ENCODE measurements around the gene PDE8A.
"Not testable (repeated sequence)": the region's sequence is repeated elsewhere in the genome, so short reads cannot be mapped to it uniquely, and the experiment has no call there.

PDE8A gene

GRCh38 chr15:84961707-84962106, 19.9 kb upstream of the PDE8A start:
- no peak for DNase-seq

DNA sequence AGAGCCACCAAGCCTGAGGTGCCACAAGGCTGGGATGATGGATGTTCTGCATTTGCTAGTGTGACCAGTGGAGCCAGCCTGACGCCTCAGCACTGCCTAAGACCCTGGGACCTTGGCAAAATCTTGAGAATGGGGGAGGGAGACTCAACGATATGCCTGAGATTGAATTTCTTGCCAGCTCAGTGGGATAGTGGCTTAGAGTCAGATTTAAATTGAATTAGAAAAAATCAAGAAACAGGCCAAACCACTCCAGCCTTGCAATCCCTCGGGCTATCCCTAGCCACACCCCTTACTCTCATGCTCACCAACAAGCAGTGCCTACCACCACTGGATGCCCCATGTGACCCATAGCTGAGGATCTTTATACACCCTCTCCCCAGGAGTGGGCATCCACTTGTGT, 18.7 kb upstream of the PDE8A start:
- no peak for DNase-seq

- no peak for DNase-seq
Observed at GRCh38 chr15:84967380-84967779, 14.3 kb upstream of the PDE8A start.

DNA sequence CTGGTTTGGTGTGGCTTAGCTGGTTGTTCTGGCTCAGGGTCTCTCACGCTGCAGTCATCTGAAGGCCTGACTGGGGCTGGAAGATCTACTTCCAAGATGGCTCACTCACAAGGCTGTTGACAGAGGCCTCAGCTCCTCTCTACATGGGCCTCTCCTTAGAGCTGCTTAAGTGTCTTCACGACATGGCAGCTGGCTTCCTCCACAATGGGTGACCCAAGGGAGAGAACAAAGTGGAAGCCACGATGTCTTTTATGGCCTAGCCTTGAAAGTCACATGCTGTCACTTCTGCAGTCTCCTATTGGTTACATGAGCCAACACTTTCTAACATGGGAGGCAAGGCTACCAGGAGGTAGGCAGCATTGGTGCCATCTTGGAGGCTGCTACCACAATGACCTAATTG, 13.4 kb upstream of the PDE8A start:
- DNase-seq = no peak

DNA sequence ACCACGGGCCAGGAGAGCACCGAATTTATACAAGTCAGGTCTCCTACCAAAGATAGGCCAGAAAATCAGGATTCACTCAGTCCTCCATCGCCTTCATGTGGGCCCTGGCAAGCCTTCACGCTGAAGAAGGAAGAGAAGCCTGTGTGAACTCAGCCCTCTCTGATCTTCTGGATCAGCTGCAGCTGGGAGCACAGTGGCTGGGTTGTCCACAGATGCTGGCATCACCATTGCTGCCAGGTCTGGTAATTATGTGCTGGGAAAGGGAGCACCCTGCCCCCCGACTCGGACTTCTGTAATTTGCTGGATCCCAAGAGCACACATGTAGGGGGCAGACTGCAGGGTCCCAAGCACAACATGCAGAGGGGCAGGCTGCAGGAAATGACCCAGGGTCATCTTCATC, 12.4 kb upstream of the PDE8A start:
- no peak for DNase-seq

GRCh38 chr15:84970843-84971242, 10.8 kb upstream of the PDE8A start:
- DNase-seq = no peak

DNA sequence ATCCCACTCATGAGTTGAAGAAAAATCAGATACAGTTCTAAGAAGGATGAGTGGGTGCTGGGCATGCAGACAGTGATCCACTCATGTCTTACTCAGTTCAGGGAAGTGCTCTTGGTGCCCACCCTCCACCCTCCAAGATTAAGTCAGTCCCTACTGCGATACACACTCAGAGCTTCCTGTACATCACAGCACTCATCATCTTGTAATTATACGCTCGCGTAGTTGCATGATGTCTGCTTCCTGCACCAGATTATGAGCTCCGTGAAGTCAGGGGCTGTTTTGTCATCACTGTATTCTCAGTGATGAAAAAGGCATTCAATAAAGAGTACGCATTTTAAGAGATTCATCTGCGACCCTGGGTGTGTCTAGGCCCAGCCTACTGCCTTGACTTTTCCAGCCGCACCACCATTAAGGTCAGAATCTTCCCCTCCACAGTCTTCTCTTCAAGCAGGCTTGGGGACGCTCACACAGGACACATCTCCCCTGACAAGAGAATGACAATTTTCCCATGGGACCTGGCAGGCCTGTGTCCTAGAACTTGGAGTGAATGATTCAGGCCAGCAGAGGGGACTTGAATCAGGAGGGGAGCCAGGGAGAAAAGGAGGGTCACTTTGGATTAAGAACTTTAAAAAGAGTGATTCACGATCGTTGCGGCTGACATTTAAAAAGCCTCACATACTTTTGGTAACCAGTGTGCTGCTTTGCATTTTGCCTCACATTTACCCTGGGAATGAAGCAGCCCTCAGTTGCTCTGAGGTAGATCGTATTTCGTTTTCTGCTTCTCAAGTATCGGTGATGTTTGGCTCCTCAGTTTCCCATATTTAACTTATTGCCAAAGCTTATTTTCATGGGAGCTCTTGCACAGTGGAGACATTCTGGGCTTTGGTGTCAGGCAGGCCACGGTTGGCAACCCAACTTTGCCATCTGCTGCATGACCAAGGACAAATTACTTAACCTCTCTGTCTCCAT, 7.9 kb upstream of the PDE8A start:
- no peak for DNase-seq

DNA sequence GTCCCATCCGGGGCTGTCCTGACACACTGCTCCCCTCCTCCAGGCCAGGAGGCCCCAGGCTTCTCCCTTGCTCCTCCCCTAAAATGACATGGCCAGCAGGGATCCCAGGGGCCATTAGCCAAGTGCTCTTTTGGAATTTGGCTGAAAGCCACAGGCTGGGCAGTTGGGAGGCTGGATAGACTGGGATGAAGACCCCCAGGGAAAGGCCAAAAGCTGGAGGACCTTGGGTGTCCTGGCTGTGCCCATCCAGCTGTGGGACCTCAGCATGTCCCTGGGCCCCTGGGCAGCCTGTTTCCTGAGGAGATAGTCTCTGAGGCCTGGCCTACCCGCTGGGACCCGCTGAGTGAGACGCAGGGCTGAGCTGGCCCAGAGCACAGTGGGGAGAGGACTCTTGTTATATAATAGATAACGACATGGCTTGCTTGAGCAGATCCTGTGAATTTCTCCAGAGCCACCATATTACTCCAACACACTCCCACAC, 5.7 kb upstream of the PDE8A start:
- DNase-seq = no peak

- DNase-seq = no peak
Observed at GRCh38 chr15:84976746-84977345, 4.8 kb upstream of the PDE8A start.

GRCh38 chr15:84979651-84980050, 2.0 kb upstream of the PDE8A start:
- DNase-seq = no peak

- peak; percentile 82 to 87 for DNase-seq
Observed at GRCh38 chr15:84980196-84981053, 1.2 kb upstream of the PDE8A start.

DNA sequence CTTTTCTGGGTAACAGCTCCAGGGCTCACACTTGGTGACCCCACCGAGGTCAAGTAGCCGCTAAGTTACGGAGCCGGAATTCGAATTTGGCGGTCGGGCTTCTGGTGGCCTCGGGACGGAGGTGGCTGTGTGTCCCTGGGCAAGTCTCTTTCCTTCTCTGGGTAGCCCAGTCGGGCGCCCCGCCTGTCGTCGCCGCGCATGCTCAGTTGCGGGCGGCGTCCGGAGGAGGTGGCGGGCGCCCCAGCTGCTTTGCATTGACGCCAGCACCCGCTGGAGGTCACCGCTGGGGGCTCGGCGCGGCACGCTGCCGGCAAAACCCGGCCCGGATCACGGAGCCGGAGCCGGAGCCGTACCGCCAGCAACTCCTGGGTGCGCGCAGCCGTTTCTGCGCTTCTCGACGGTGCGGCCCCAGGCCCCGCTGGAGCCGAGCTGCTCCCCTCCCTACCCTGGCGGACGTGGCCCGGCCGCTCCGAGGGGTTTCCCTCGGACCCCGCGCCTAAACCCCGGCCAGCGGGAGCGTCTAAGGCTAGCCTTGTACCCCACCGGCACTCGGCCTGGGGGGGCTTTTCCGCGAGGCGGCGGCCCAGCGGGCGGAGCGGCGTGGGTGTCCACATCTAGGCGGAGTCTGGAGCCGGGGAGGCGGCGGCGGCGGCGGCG, 474 bp upstream of the PDE8A start:
- peak; percentile 89 to 91 for DNase-seq

DNA sequence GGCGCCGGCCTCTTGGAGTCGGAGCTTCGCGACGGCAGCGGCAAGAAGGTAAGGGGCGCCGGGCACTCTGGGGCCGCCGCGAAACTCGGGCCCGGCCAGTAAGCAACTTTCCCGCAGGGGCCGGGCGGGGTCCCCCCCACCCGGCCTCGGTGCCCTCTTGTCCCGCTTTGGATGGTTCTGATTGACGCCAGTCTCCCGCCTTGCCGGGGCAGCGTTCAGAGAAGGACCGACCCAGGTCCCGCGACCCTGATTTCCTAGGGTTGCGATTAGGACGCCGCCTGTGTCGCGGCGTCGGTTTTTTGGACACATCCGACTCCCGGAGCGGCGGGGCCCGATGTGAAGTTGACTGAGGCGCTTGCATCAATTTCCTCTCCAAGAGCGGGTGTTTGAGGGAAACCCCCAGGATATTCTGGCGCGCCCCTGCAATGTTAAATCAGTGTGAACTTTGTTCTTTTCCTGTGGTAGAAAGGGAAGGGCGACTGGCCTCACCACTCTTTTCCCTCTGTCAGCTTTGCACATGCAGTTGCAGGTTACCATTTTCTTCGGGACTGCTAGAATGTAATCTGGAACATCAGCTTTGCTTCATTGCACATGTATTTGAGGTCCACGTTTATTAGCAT, 755 bp downstream of the PDE8A start:
- no peak for DNase-seq

DNA sequence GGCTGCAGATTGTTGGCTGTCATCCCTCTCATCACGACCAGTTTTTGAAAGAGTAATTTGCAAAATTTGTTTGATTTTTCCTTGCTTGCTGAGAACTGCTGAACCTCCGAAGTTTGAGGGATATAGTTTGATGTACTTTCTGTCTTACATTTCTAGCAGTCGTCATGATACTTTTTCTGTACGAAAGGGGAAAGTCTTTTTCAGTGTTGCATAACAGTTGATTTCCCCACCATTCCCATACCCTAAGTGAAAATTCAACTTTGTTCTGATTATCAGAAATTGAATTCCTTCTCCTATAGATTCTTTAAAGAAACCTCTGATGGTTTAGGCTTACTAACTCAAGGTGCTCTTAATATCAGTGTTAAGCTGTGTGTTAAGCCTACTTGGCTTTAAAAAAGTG, 1.6 kb downstream of the PDE8A start:
- DNase-seq = no peak

DNA sequence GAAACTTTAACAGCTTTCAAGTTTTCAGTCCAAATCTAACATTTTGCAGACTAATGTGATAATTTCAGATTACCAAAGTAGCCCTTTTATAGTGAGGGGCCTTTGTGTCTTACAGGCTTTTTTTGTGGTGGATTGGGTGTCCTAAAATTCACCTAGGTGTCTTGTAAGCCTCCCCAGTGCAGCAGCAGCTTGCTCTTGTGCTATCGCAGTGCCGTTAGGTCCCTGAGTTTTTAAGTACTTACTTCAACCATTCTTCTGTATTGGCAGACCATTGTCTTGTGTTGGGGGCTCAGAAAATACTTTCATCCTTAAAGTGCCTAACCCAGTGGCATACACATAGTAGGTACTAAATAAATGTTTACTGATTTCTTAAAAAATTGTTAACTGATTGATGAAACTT, 2.1 kb downstream of the PDE8A start:
- no peak for DNase-seq

DNA sequence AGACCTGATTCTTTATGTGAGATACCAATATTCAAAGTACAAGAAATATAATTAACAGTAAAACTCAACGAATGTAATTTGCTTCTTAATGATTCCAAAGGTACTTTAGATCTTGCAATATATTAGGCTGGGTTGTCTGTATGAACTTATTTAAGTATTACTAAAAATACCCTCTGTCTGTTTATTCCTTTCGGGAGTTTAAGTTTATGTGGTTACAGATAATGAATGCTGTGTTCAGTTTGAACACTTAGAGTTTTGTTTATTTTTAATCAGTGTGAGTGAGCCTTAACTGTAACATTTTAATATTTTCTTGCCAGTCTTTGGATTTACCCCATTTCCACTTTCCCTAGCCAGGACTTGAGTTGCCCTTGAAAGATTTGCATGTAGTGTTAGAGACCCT, 3.5 kb downstream of the PDE8A start:
- DNase-seq = no peak

DNA sequence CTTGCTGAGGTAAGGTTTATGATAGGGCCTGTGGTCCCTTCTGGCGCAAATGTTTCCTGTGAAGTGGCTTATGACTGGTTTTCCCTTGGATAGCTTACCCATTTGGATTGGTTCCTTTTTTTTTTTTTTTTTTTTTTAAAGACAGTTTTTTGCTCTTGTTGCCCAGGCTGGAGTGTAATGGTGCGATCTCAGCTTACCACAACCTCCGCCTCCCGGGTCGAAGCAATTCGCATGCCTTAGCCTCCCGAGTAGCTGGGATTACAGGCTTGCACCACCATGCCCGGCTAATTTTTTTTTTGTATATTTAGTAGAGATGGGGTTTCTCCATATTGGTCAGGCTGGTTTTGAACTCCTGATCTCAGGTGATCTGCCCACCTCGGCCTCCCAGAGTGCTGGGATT, 5.7 kb downstream of the PDE8A start:
- DNase-seq = not testable (repeated sequence)

DNA sequence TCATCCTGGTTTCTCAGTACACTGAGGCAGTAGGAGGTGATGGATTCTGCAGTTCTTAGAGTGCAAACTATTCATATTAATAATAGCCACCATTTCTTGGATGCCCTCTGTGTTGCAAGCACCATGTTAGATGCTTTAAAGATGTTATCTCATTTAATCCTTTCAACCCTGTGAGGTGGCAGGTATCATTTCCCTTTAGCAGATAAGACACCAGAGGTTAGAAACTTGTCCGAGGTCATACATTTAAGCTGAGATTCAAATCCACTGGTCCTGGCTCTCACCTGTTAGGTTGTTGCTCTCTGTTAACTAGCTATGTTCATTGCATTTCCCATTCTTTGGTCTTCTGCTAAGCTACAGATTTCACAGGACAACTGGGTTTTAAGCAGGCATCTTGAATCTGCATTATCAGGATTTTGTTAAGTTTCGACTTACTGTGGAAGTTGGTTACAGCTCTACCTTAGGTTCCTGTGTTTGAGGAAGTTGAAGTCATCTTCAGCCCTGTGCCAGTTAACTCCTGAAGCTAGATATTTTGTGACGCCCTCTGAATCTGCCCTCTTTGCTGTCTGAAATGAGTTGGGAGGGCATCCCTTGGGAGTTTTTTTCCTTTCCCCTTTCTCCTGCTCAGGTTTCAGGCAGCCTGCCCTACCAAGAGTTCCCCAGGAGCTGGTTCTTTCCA, 6.4 kb downstream of the PDE8A start:
- no peak for DNase-seq

- DNase-seq = no peak
Observed at GRCh38 chr15:84988909-84989644, 7.4 kb downstream of the PDE8A start.

GRCh38 chr15:84990507-84990906, 8.9 kb downstream of the PDE8A start:
- no peak for DNase-seq
